Sigmoid colon (tissue), 4 donors: ENCODE data around the gene TEX13B.

Experiments
- CTCF ChIP-seq, 4 experiments: fragments of 450-650 bp in 3 of 4; fragments of 200-600 bp in 1 of 4; IDR thresholded peaks; one replicate each; pipeline ENCODE4 v1.5.1; 2016 to 2019; ENCODE audit warnings: antibody characterized with exemption in 4 of 4, mild to moderate bottlenecking in 3 of 4, moderate library complexity in 2 of 4
- EP300 ChIP-seq, 4 donors: sonication (generic); formaldehyde crosslinking; IDR thresholded peaks; one replicate each; pipeline ENCODE4 v1.6.1; 2017; ENCODE audit warnings: antibody characterized with exemption in 4 of 4
- POLR2A ChIP-seq, 2 donors: fragments of 450-650 bp; IDR thresholded peaks; one replicate each; pipeline ENCODE4 v1.6.1; 2016; ENCODE audit warnings: antibody characterized with exemption in 2 of 2, mild to moderate bottlenecking in 2 of 2, moderate library complexity in 2 of 2
- POLR2AphosphoS5 ChIP-seq, 4 donors: sonication (generic); formaldehyde crosslinking; IDR thresholded peaks; one replicate each; pipeline ENCODE4 v1.6.1; 2017; ENCODE audit warnings: antibody characterized with exemption in 4 of 4

GRCh38 chrX:108018656-108019381 lies 36.6 kb upstream of the TEX13B start:
- no peak for TF ChIP-seq EP300 (IDR thresholded peaks at IDR 0.05)
- no peak for TF ChIP-seq POLR2AphosphoS5 (IDR thresholded peaks at IDR 0.05)
- no peak for TF ChIP-seq POLR2A (IDR thresholded peaks at IDR 0.05)
- no peak for TF ChIP-seq CTCF (IDR thresholded peaks at IDR 0.05)
